Hepatocyte (in vitro differentiated cells): ENCODE results near the gene SBNO2. TPM values are rescaled to one million over a fixed set of nuclear protein-coding genes. Genes with fewer than 3 reads are reported as not detected.

Experiments
- DNase-seq: peaks from one replicate; pipeline ENCODE4 v3.0.0-alpha.2; 2016; ENCODE audit warnings: low spot score
- H2AFZ ChIP-seq: fragments of 200-600 bp; sonication (generic); 2 replicates; pipeline ENCODE4 v1.6.0; 2016; ENCODE audit warnings: antibody characterized with exemption, mild to moderate bottlenecking
- H3K27ac ChIP-seq: fragments of 200-600 bp; sonication (generic); 2 replicates; pipeline ENCODE4 v1.5.1; 2016; ENCODE audit warnings: mild to moderate bottlenecking
- H3K27me3 ChIP-seq: fragments of 200-600 bp; sonication (generic); 2 replicates; pipeline ENCODE4 v1.6.1; 2016
- H3K36me3 ChIP-seq: fragments of 200-600 bp; sonication (generic); replicated peaks from 2 replicates; pipeline ENCODE4 v1.5.1; 2016; ENCODE audit warnings: low read depth; ENCODE audit not compliant: insufficient read depth
- H3K4me1 ChIP-seq: fragments of 200-600 bp; sonication (generic); 2 replicates; pipeline ENCODE4 v1.5.1; 2016; ENCODE audit warnings: mild to moderate bottlenecking, moderate library complexity; ENCODE audit not compliant: insufficient read depth
- H3K4me2 ChIP-seq: fragments of 200-600 bp; sonication (generic); 2 replicates; pipeline ENCODE4 v1.6.0; 2016
- H3K4me3 ChIP-seq: fragments of 200-600 bp; sonication (generic); 2 replicates; pipeline ENCODE4 v1.5.1; 2016; ENCODE audit warnings: mild to moderate bottlenecking
- H3K79me2 ChIP-seq: fragments of 200-600 bp; sonication (generic); 2 replicates; pipeline ENCODE4 v1.6.0; 2017; ENCODE audit warnings: mild to moderate bottlenecking
- H3K9me2 ChIP-seq: fragments of 200-600 bp; sonication (generic); replicated peaks from 2 replicates; pipeline ENCODE4 v1.6.0; 2017; ENCODE audit warnings: mild to moderate bottlenecking; ENCODE audit not compliant: insufficient read depth
- H3K9me3 ChIP-seq: fragments of 200-600 bp; sonication (generic); 2 replicates; pipeline ENCODE4 v1.5.1; 2016; ENCODE audit warnings: low read depth, mild to moderate bottlenecking
- H4K20me1 ChIP-seq: fragments of 200-600 bp; sonication (generic); 2 replicates; pipeline ENCODE4 v1.6.0; 2016; ENCODE audit warnings: mild to moderate bottlenecking; ENCODE audit not compliant: insufficient read depth, poor library complexity, severe bottlenecking
- CTCF ChIP-seq: fragments of 200-600 bp; sonication (generic); IDR thresholded peaks from 2 replicates; pipeline ENCODE4 v1.5.1; 2016; ENCODE audit warnings: antibody characterized with exemption, mild to moderate bottlenecking; ENCODE audit not compliant: poor library complexity
- EZH2 ChIP-seq: fragments of 200-600 bp; sonication (generic); IDR thresholded peaks from 2 replicates; pipeline ENCODE4 v1.6.1; 2016; ENCODE audit warnings: antibody characterized with exemption, mild to moderate bottlenecking, borderline replicate concordance
- EZH2phosphoT487 ChIP-seq: fragments of 200-600 bp; sonication (generic); IDR thresholded peaks from one replicate; pipeline ENCODE4 v1.6.1; 2018; ENCODE audit warnings: antibody characterized with exemption, mild to moderate bottlenecking, low read depth, moderate library complexity; ENCODE audit not compliant: unreplicated experiment, severe bottlenecking
- WGBS: methylation state at CpG from one replicate; pipeline ENCODE4 v1.1.6; 2016; ENCODE audit warnings: low lambda C conversion rate; ENCODE audit errors: missing lambda C conversion rate; 5-methylcytosine and 5-hydroxymethylcytosine counted together
- polyA plus RNA-seq: library from polyadenylated mRNA; unstranded; fragments of >200 nt; fragmentation: Nextera tagmentation; extraction: Ambion mirVana; gene quantifications from 2 replicates; pipeline ENCODE4 v1.2.1, GENCODE V29; 2016
- total RNA-seq: library from RNA; depleted of rRNA; stranded (reverse); fragments of >200 nt; gene quantifications from 2 replicates; pipeline ENCODE4 v1.2.3, GENCODE V29; 2014

The SBNO2 gene
- total and polyA plus RNA-seq, 2 experiments from 2014 or later, result 12.7 to 15.6 TPM

GRCh38 chr19:1081301-1082164 is 92.5 kb downstream of the SBNO2 start:
- Histone ChIP-seq H4K20me1 (no peaks in the 10 kb centered on the region), H3K4me3 (no peak overlapping the region), H3K79me2 (no peaks in the 10 kb centered on the region), H3K36me3 (no peaks in the 10 kb centered on the region), H2AFZ (peak overlapping the region; percentile 49), H3K27me3 (no peaks in the 10 kb centered on the region), H3K9me3 (no peaks in the 10 kb centered on the region), H3K9me2 (no peaks in the 10 kb centered on the region), H3K4me1 (peaks cover 4% of the 10 kb centered on the region), H3K27ac (peak overlapping the region; percentile 60), H3K4me2 (peak overlapping the region; percentile 82)
- TF ChIP-seq EZH2phosphoT487 (no peak), EZH2 (no peak), CTCF (peak; percentile 3)
- WGBS, result 36% methylated on average over 34 of the region's 58 CpGs
- peak; percentile 66 for DNase-seq

- no peaks in the 10 kb centered on the region for H3K27me3 ChIP-seq
- no peaks in the 10 kb centered on the region for H3K9me3 ChIP-seq
- no peaks in the 10 kb centered on the region for H3K79me2 ChIP-seq
- H3K27ac ChIP-seq, result no peak overlapping the region
- H3K4me2 ChIP-seq, result no peak overlapping the region
- H3K4me1 ChIP-seq, result peaks cover 4% of the 10 kb centered on the region
- H4K20me1 ChIP-seq, result no peaks in the 10 kb centered on the region
- no peak for TF ChIP-seq EZH2
- no peak for TF ChIP-seq EZH2phosphoT487
- no peak for TF ChIP-seq CTCF
- no peaks in the 10 kb centered on the region for H3K9me2 ChIP-seq
- 98% methylated on average over 30 of the region's 50 CpGs for WGBS
- H3K4me3 ChIP-seq, result no peak overlapping the region
- no peak for DNase-seq
- no peak overlapping the region for H2AFZ ChIP-seq
- no peaks in the 10 kb centered on the region for H3K36me3 ChIP-seq
Measured at GRCh38 chr19:1080360-1081161, 93.5 kb downstream of the SBNO2 start.

- no peak overlapping the region for H3K4me3 ChIP-seq
- H4K20me1 ChIP-seq, result no peaks in the 10 kb centered on the region
- H3K79me2 ChIP-seq, result no peaks in the 10 kb centered on the region
- H3K4me2 ChIP-seq, result no peak overlapping the region
- TF ChIP-seq EZH2phosphoT487 (no peak), CTCF (no peak), EZH2 (no peak)
- no peak overlapping the region for H2AFZ ChIP-seq
- H3K27ac ChIP-seq, result no peak overlapping the region
- no peaks in the 10 kb centered on the region for H3K36me3 ChIP-seq
- H3K4me1 ChIP-seq, result peaks cover 4% of the 10 kb centered on the region
- H3K9me3 ChIP-seq, result no peaks in the 10 kb centered on the region
- WGBS, result 96% methylated on average over 34 of the region's 45 CpGs
- no peaks in the 10 kb centered on the region for H3K27me3 ChIP-seq
- no peak for DNase-seq
- no peaks in the 10 kb centered on the region for H3K9me2 ChIP-seq
Measured at GRCh38 chr19:1079566-1080111, 94.4 kb downstream of the SBNO2 start.
